Epithelial cell of prostate (primary cell): ENCODE measurements around the gene ZBTB44.
A peak's percentile ranks its signal among the peaks of the same experiment; 100 is the strongest.
"Not testable (repeated sequence)": the region's sequence is repeated elsewhere in the genome, so short reads cannot be mapped to it uniquely, and the experiment has no call there.

Source experiments
- DNase-seq: peaks from one replicate; pipeline ENCODE4 v3.0.0-alpha.2; 2011; ENCODE audit warnings: low read depth, low spot score
- H3K27ac ChIP-seq: fragments of 450-650 bp; 2 replicates; pipeline ENCODE4 v1.5.1; 2017; ENCODE audit warnings: mild to moderate bottlenecking

The ZBTB44 gene

DNA sequence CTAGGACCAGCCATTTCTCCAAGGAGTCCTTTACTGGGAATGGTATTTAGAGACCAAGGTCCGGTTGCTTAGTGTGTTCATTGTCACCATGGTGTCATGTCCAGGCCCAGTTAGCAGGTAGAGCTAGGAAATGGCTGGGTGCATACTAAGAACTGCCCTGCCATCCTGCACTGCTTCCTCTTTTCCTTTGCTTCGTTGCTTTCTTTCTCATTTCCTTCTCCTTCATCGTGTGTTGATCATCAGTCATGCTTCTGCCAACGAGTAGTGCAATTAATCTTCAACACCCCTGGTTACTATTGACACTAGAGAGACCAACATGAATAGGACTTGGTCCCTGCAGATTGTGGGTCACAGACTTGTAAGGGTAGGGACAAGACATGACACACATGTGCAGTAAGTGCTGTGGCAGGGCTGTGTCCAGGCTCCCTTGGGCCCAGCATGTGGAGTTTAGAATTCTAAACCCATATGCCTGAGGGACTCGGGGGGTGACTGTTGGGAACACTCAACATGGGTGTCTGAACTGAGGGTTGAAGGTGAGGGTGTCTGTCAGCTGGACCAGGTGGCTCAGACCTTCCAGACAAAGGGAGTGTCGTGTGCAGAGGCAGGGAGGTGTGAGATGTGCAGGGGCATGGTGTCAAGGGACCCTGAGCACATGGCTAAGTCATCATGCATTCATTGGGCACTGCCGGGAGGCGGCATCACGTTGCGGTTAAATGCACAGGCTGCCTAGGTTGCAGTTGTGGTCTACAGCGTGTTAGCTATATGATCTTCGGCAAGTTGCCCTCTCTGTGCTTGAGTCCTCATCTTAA is 112.5 kb downstream of the ZBTB44 start:
- H3K27ac ChIP-seq, result no peak overlapping the region
- no peak for DNase-seq

DNA sequence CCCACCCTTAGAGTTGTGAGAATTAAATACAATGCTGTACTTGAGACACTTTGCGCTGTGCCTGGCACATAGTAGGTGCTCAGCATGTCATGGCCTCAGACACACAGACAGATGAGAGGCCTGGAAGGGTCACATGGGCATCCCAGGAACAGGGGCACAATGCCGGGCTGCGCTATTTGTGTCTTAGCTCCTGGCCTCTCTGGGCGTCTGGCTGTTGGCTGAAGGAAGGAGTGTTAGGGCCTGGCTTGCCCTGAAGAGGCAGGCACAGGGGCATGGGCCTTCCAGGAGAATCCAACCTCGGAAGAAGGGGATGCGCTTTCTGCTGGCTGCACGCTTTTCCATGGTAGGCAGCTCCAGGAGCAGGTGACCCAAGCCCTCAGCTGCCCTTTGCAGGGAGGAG is 113.7 kb downstream of the ZBTB44 start:
- DNase-seq, result no peak
- H3K27ac ChIP-seq, result no peak overlapping the region

DNA sequence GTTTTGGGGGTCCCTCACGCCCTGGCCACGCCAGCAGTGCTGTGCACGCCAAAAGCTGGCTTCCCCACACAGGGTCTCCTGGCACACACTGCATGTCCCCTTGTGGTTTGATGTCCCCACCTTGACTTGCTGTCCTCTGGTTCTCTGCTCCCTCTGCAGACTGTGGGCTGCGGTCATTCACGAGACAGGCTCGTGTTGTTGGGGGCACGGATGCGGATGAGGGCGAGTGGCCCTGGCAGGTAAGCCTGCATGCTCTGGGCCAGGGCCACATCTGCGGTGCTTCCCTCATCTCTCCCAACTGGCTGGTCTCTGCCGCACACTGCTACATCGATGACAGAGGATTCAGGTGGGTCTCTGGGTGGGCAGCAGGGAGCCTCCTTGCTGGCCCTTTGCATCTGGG is 114.9 kb downstream of the ZBTB44 start:
- no peak overlapping the region for H3K27ac ChIP-seq
- no peak for DNase-seq

DNA sequence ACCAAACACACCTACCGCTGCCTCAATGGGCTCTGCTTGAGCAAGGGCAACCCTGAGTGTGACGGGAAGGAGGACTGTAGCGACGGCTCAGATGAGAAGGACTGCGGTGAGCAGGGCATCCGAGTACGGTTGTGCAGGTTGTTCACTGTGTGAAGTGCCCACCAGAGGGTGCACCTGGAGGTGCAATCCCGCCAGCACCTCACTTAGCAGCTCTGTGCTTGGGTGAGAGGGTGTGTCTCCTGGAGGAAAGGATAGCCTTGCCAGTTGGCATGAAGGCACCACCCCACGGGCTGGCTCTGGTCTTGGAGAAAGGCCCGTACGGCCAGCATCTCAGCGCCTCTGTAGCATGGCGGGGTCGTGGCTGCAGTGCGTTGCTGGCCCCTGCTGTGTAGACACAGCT is 115.8 kb downstream of the ZBTB44 start:
- H3K27ac ChIP-seq, result no peak overlapping the region
- DNase-seq, result no peak

DNA sequence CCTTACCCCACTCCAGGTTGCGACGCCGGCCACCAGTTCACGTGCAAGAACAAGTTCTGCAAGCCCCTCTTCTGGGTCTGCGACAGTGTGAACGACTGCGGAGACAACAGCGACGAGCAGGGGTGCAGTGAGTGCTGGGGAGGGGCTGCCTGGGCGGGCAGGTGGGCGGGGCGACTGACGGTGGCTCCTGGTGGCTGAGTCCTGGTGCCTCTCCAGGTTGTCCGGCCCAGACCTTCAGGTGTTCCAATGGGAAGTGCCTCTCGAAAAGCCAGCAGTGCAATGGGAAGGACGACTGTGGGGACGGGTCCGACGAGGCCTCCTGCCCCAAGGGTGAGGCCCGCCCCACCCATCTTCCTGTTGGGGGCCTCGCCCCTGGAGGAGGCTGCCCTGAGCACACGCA is 116.4 kb downstream of the ZBTB44 start:
- no peak overlapping the region for H3K27ac ChIP-seq
- no peak for DNase-seq

DNA sequence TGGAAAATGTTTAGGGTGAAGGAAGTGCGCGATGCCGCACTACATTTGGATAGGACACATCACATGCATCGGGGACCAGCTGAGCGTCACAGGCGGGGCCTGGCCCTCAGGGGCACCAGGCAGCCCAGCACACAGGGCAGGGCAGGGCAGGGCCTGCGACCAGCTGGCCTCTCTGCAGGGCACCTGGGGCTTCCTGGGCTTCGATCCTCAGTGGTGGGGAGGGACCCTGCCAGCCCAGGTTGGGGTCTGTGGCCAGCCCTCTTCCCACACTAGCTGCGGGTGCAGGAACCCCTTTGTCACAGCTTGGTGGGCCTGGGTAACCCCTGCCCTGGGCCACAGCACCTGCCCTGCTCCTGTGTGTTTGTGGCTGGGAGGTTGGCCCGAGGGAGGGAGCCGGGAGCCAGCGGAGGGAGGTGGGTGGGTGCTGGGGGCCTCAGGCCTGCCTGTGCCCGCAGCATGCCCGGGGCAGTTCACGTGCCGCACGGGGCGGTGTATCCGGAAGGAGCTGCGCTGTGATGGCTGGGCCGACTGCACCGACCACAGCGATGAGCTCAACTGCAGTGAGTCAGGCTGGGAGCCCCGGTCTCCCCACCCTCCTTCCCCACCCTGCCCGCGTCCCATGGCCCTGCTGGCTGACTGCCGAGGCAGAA is 117.2 kb downstream of the ZBTB44 start:
- DNase-seq, result peak; percentile 43
- H3K27ac ChIP-seq, result no peak overlapping the region

DNA sequence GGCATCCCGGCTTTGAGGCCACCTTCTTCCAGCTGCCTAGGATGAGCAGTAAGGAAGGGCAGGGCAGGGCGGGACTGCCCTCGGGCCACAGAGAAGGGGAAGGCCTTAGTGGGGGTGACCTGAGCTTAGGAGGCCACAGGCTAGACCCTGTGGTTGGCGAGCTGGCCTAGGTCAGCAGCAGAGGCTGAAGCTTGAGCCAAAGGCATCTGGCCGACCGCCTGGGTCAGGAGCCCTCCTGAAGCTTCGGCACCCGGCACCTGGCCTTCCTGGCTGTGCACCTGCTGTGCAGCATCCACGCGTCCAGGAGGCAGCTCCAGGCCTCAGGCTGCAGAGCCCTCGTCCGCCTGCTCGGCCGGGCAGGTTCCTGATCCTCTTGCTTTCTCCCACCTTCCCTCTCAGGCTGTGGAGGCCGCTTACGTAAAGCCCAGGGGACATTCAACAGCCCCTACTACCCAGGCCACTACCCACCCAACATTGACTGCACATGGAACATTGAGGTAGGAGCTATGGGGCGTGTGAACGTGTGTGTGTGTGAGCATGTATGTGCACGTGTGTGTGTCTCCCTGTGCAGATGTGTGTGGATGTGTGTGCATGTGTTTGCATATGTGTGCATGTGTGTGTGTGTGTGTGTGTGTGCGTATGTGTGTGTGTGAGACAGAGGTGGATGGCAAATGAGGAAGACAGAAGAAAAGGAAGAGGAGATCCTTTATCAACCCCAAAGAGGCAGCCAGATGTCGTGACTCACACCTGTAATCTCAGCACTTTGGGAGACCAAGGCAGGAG is 120.3 kb downstream of the ZBTB44 start:
- no peak overlapping the region for H3K27ac ChIP-seq
- no peak for DNase-seq

DNA sequence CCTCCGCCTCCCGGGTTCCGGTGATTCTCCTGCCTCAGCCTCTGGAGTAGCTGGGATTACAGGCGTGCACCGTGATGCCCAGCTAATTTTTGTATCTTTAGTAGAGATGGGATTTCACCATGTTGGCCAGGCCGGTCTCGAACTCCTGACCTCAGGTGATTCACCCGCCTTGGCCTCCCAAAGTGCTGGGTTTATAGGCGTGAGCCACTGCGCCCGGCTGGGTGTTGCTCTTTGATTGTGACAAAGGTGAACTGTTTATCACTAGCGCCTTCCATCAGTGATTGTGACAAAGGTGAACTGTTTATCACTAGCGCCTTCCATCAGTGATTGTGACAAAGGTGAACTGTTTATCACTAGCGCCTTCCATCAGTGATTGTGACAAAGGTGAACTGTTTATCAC is 121.2 kb downstream of the ZBTB44 start:
- not testable (repeated sequence) for DNase-seq, H3K27ac ChIP-seq

DNA sequence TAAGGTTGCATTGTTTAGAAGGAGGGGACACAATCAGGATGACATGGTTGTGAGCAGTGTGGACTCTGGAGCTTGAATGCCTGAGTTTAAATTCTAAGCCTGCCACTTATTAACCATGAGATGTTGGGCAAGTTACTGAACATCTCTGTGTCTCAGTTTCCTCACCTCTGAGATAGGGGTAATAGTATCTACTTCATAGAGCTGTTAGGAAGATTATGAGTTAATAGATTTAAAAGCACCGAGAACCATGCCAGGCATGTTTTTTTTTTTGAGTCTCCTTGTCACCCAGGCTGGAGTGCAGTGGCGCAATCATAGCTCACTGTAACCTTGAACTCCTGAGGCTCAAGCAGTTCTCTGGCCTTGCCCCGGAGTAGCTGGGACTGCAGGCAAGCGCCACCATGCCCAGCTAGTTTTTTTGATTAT is 121.9 kb downstream of the ZBTB44 start:
- no peak overlapping the region for H3K27ac ChIP-seq
- no peak for DNase-seq

DNA sequence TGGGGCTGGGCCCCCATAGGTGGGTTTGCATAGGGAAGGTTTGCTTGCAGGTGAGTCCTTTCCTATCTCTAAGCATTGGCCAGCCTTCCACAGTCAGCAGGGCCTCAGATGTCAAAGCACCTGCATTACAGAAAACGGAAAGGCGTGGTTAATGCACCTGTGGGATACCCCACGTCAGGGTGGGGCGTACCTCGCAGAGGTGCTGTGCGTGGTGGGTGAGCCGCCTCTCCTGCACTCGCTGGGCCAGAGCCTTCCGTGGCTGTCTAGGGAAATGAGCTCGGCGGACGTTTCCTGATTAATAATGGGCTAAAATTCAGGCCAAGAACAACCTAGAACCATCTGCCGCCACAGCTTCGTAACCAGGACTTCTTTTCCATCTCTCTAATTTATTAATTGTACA is 122.8 kb downstream of the ZBTB44 start:
- H3K27ac ChIP-seq, result no peak overlapping the region
- DNase-seq, result no peak

DNA sequence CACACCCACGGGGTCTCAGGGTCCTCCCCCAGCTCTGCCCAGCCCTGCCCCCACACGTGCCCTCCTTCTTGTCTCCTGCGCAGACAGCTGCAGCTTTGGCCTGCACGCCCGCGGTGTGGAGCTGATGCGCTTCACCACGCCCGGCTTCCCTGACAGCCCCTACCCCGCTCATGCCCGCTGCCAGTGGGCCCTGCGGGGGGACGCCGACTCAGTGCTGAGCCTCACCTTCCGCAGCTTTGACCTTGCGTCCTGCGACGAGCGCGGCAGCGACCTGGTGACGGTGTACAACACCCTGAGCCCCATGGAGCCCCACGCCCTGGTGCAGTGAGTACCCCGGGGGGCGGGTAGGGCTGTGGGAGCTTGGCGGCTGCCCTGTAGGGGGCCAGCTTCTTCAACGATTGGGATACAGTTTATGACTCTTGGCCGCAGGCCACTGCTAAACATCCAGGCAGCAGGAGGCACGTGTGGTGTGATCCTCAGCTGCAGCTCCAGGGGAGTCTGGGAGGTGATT is 124.3 kb downstream of the ZBTB44 start:
- no peak overlapping the region for H3K27ac ChIP-seq
- no peak for DNase-seq

DNA sequence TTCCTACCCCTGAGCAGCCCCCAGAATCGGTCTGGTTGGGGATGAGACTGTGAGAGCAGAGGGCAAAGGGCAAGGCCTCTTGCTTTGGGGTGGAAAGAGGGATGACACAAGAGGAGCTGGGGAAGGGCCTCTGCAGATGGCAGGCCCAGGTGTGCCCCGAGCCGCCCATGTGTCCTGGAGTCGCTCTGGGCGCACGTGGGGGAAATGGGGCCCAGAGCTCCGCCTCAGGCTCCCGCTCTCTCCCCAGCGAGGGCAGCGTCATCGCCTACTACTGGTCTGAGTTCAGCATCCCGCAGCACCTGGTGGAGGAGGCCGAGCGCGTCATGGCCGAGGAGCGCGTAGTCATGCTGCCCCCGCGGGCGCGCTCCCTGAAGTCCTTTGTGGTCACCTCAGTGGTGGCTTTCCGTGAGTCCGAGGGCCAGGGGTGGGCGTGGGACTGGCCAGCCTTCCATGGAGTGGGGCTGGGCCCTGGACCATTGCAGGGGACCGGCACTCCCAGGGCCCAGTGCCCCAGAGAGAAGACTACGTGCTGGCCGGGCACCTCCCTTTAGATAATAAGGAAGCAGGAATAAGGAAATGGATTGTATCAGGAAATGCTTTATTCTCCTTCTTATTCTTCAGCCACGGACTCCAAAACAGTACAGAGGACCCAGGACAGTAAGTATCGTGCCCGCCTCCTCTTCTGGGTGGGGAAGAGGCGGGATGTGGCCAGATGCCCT is 125.1 kb downstream of the ZBTB44 start:
- no peak for DNase-seq
- H3K27ac ChIP-seq, result no peak overlapping the region

DNA sequence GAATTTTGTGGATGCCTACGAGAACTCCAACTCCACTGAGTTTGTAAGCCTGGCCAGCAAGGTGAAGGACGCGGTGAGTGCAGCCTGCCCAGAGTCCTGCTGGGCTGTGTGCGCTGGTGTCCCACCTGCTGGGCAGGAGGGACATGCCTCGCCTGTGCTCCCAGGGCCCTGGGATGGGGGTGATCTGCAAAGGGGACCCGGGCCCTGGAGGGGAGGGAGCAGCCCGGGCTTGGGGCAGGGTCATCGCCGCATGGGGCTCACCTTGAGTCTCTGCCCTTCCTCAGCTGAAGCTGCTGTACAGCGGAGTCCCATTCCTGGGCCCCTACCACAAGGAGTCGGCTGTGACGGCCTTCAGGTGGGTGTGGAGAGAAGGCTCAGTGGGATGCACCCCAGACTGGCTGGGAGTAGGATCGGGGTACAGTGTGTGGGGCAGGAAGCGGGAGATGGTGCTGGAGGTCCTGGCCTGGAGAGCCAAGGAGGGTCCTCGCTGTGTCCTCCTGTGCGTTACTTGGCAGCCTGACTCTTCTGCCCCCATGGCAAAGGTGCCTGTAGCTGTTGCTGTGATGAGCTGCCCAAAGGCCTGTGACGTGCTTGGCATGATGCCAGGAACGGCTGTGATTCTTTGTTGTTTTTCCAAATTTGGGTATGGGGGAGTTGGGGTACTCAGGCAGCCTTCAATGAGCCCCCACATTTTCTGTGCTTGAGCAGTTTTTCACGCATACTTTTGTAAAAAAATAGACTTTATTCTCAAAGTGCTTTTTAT is 126.0 kb downstream of the ZBTB44 start:
- DNase-seq, result no peak

DNA sequence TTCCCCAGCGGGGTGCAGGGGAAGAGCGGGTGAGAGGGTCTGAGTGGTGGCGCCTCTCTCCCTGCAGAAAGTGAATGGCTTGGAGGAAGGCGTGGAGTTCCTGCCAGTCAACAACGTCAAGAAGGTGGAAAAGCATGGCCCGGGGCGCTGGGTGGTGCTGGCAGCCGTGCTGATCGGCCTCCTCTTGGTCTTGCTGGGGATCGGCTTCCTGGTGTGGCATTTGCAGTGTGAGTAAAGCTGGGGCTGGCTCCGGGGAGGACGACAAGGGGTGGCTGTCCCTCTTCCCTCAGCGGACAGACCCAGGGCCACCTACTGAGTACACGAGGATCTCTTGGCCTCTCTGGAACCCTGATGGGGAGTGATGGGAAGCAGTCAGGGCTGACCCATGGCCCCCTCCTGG is 126.7 kb downstream of the ZBTB44 start:
- no peak for DNase-seq
- H3K27ac ChIP-seq, result no peak overlapping the region

More for the DNA sequence above, 126.0 kb downstream of the ZBTB44 start:
- H3K27ac ChIP-seq, result no peak overlapping the region

DNA sequence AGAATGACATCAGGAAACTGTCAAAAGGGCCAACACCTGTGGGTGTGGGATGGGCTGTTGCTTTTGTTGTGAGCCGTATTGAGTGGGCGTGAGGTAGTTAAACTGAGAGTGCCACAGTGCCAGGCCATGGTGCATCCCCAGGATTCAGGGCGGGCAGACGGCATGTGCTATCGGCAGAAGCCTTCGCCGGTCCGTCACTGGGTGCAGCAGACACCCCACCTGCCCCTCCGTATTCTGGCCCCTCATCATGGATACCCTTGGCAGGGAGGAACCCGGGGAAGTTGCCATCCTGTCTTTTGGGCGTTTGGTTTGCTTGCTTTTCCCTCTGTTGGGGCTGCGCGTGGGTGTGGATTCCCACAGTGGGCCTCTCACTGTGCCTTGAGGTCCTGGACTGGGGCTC is 127.6 kb downstream of the ZBTB44 start:
- no peak for DNase-seq
- no peak overlapping the region for H3K27ac ChIP-seq

DNA sequence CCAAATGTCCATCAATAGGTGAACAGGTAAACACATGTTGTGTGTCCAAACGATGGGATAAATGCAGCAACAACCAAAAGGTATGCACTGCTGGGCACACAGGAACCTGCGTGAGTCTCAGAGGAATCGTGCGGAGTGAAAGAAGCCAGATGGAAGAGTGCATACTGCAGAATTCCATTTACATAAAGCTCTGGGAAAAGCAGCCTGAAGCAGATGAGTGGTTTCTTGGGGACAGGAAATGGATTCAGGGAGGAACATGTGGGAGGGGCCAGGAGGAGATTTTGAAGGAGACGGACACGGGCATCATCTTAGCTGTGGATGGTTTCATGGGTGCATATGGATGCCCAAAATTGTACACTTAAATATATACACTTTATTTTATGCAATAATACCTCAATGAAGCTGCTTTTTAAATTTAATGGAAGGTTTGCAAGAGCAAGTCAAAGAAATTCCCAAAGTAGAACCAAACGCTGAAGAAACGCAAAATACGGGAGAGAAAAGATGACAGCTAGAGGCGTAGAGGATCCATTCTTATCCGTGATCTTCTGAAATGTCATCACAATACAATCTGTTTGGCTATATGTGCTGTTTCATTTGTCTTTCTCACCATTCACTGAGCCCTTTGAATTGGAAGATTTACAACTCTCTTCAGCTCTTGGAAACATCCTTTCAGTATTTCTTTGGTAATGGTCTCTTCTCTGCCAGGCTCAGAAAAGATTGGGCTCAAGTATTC is 130.7 kb downstream of the ZBTB44 start:
- no peak overlapping the region for H3K27ac ChIP-seq
- no peak for DNase-seq

DNA sequence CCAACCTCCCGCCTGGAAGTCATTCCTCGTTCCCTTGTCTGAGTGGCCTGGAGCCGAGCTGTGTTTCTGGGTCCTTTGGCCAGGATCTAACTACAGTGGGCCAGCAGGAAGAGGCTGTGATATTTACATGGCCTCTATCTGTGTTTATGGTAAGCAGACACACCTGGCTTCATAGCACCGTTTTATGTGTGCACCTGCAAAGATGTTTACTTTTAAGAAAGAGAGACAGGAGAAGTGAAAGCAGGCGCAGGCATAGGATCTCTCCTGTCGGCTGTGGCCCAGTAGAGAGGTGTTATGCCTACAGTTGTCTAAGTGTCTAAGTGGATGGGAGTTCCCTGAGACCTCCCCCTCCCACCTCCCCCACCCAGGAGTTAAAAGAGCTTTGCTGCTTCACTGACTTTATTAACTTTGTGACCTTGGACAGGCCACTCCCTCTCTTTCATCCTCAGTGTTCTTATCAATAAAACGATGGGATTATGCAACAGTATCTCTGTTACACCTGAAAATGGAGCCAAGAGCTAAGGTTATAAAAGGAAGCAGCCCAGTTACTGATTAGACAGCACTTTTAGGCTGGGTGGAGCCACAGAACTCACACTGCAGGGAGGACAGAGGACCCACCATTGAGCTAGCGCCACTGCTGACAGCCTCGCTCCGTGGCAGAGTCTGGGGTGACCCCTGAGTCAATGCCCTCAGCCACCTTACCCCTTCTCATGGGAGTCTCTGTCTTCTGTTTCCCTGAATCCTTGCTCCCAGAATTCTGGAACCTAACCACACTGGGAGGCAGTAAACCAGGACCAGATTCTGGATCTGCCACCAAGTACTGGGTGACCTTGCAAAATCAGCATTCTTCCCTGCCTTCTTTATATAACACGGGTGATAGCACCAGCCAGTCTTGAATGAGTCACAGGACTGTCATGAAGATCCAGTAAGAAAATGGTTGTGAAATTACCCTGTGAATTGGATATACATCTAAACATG is 133.1 kb downstream of the ZBTB44 start:
- H3K27ac ChIP-seq, result peak overlapping the region; percentile 53

DNA sequence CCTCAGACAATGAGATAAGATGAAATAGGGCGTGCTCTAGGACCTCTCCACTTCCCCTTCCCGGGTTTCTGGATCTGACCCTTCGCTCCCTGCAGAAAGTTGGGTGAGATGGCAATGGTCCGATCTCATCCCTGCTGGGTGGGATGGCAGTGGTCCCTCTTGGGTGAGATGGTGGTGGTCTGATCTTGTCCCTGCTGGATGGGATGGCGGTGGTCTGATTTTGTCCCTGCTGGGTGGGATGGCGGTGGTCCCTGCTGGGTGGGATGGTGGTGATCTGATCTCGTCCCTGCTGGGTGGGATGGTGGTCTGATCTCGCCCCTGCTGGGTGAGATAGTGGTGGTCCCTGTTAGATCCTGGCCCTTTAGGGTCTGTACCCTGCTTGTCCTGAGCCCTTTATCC is 133.8 kb downstream of the ZBTB44 start:
- peak overlapping the region; percentile 53 for H3K27ac ChIP-seq

More for the DNA sequence above, 133.1 kb downstream of the ZBTB44 start:
- peak; percentile 57 for DNase-seq

More for the DNA sequence above, 133.8 kb downstream of the ZBTB44 start:
- no peak for DNase-seq
